Sigmoid colon (tissue), 4 donors: ENCODE results near the gene PCSK1N.

Experiments used
- EP300 ChIP-seq, 4 donors: sonication (generic); formaldehyde crosslinking; IDR thresholded peaks; one replicate each; pipeline ENCODE4 v1.6.1; 2017; ENCODE audit warnings: antibody characterized with exemption in 4 of 4
- POLR2A ChIP-seq, 2 donors: fragments of 450-650 bp; IDR thresholded peaks; one replicate each; pipeline ENCODE4 v1.6.1; 2016; ENCODE audit warnings: antibody characterized with exemption in 2 of 2, mild to moderate bottlenecking in 2 of 2, moderate library complexity in 2 of 2
- POLR2AphosphoS5 ChIP-seq, 4 donors: sonication (generic); formaldehyde crosslinking; IDR thresholded peaks; one replicate each; pipeline ENCODE4 v1.6.1; 2017; ENCODE audit warnings: antibody characterized with exemption in 4 of 4
- TF ChIP-seq, protein P1 (sequence below), 4 experiments: fragments of 450-650 bp in 3 of 4; fragments of 200-600 bp in 1 of 4; IDR thresholded peaks; one replicate each; pipeline ENCODE4 v1.5.1; 2016 to 2019; ENCODE audit warnings: antibody characterized with exemption in 4 of 4, mild to moderate bottlenecking in 3 of 4, moderate library complexity in 2 of 4

DNA sequence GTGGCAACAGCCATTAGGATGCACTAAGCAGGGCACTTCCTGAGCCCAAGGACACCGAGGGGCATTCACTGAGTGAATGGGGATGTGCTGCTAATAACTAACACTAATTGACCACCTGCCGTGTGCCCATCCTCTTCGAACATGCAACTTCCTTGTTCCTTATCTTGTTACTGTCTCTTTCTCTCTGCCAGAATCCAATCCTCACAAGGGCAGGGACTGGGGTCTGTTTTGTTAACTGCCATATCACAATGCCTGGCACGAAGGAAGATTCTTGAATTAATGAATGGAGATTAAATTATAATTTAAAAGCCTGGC is 7.8 kb downstream of the PCSK1N start:
- TF ChIP-seq, protein P1, sequence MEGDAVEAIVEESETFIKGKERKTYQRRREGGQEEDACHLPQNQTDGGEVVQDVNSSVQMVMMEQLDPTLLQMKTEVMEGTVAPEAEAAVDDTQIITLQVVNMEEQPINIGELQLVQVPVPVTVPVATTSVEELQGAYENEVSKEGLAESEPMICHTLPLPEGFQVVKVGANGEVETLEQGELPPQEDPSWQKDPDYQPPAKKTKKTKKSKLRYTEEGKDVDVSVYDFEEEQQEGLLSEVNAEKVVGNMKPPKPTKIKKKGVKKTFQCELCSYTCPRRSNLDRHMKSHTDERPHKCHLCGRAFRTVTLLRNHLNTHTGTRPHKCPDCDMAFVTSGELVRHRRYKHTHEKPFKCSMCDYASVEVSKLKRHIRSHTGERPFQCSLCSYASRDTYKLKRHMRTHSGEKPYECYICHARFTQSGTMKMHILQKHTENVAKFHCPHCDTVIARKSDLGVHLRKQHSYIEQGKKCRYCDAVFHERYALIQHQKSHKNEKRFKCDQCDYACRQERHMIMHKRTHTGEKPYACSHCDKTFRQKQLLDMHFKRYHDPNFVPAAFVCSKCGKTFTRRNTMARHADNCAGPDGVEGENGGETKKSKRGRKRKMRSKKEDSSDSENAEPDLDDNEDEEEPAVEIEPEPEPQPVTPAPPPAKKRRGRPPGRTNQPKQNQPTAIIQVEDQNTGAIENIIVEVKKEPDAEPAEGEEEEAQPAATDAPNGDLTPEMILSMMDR (IDR thresholded peaks at IDR 0.05): no peak
- TF ChIP-seq POLR2A (IDR thresholded peaks at IDR 0.05) (no peak), POLR2AphosphoS5 (IDR thresholded peaks at IDR 0.05) (no peak), EP300 (IDR thresholded peaks at IDR 0.05) (no peak)
